Measurements from ENCODE around the gene GALR3. TPM values are rescaled to one million over a fixed set of nuclear protein-coding genes. Genes with fewer than 3 reads are reported as not detected.

GALR3 gene
- total and polyA plus RNA-seq, 2 of the 8 experiments (the other 6 are each of a cell fraction or from before 2014, with no cell fraction given) = 0.84 to 1.1 TPM

- Histone ChIP-seq H3K4me3 (ENCODE audit: extremely low read depth in 1 of 4, insufficient read depth in 2 of 4, low read depth in 3 of 4, low read length in 4 of 4) (no peak overlapping the region), H3K27me3 (replicated peaks in 1 of 4; ENCODE audit: control insufficient read depth in 3 of 4, extremely low read depth in 1 of 4, insufficient read depth in 3 of 4, low read length in 3 of 4) (peaks cover 0 to 17% (median 7%) of the 10 kb centered on the region in 4 experiments; a peak in 3 of 7 replicates), H3K4me2 (ENCODE audit: insufficient read depth in 1 of 2, low read depth in 2 of 2, low read length in 2 of 2) (no peak overlapping the region), H2AK5ac (ENCODE audit: low read depth, low read length) (no peak overlapping the region), H3K79me2 (ENCODE audit: control insufficient read depth in 1 of 2, insufficient read depth in 2 of 2, low read length in 2 of 2) (no peaks in the 10 kb centered on the region), H3K79me1 (ENCODE audit: low read depth, low read length) (no peaks in the 10 kb centered on the region), H4K8ac (ENCODE audit: extremely low read depth, insufficient read depth, low read length) (no peak overlapping the region; the same call in 1 of the 2 replicates), H2AFZ (ENCODE audit: low read length) (no peak overlapping the region), H2BK20ac (ENCODE audit: low read length) (no peak overlapping the region), H3K23ac (ENCODE audit: insufficient read length) (no peak overlapping the region), H2BK12ac (ENCODE audit: low read depth, low read length) (no peak overlapping the region), H3K18ac (ENCODE audit: extremely low read depth, low read length) (no peak overlapping the region), H3K56ac (replicated peaks; ENCODE audit: insufficient read length, low read depth, low read length) (no peak overlapping the region), H3K14ac (ENCODE audit: insufficient read length) (no peak overlapping the region), H4K20me1 (replicated peaks in 1 of 2; ENCODE audit: control insufficient read depth in 1 of 2, insufficient read depth in 2 of 2, low read length in 2 of 2) (no peaks in the 10 kb centered on the region), H3K4ac (replicated peaks; ENCODE audit: insufficient read length, low read depth, low read length) (no peak overlapping the region), H3K9me3 (ENCODE audit: insufficient read depth in 2 of 2, low read depth in 1 of 2, low read length in 1 of 2) (no peaks in the 10 kb centered on the region), H3K23me2 (ENCODE audit: low read depth, low read length) (no peaks in the 10 kb centered on the region), H3K36me3 (ENCODE audit: control insufficient read depth in 2 of 4, insufficient read depth in 4 of 4, low read length in 3 of 4) (peaks cover 0 to 2% (median 0%) of the 10 kb centered on the region in 4 experiments; a peak in 1 of 8 replicates), H2BK5ac (ENCODE audit: low read depth, low read length) (no peak overlapping the region), H4K5ac (ENCODE audit: insufficient read length, low read depth, low read length) (no peak overlapping the region), H3K9ac (replicated peaks in 1 of 4; ENCODE audit: extremely low read depth in 1 of 4, low read depth in 3 of 4, low read length in 3 of 4) (no peak overlapping the region), H3K4me1 (replicated peaks in 1 of 4; ENCODE audit: control insufficient read depth in 3 of 4, insufficient read depth in 4 of 4, low read length in 3 of 4) (peaks cover 0 to 2% (median 0%) of the 10 kb centered on the region in 4 experiments; a peak in 2 of 7 replicates), H3K27ac (ENCODE audit: low read depth, low read length) (no peak overlapping the region), H4K91ac (replicated peaks; ENCODE audit: insufficient read length, low read length) (no peak overlapping the region), H2BK15ac (ENCODE audit: low read length) (no peak overlapping the region), H2BK120ac (replicated peaks; ENCODE audit: low read depth, low read length) (no peak overlapping the region)
- ChIA-PET POLR2A (ENCODE audit: partially characterized antibody) (interaction anchor here (1.2 to 2.6 kb wide), 8 partner anchors 10 to 42 kb away, joined by 3 to 12 read pairs (median 4); no protein-coding TSS in a partner anchor), CTCF (ENCODE audit: partially characterized antibody) (interaction anchor here (1.3 to 3.5 kb wide), 5 partner anchors 10 to 117 kb away, joined by 3 to 14 read pairs (median 3); no protein-coding TSS in a partner anchor)
- FAIRE-seq (no peak), DNase-seq (ENCODE audit: low read depth in 1 of 2, low spot score in 2 of 2) (no peak)
- WGBS, 2 experiments (ENCODE audit: extremely low coverage in 1 of 2, insufficient coverage in 1 of 2, insufficient read length in 1 of 2, insufficient replicate concordance in 2 of 2, low coverage in 1 of 2, low lambda C conversion rate in 2 of 2, missing lambda C conversion rate in 1 of 2) = 95% methylated on average over 10 of the region's 10 CpGs; no CpG with 5 or more reads in 1 of the 2 experiments
- TF ChIP-seq EP300 (IDR thresholded peaks at IDR 0.05; ENCODE audit: borderline replicate concordance in 1 of 2, low read depth in 2 of 2, low read length in 2 of 2) = no peak
- TF ChIP-seq BACH1 (IDR thresholded peaks at IDR 0.05; ENCODE audit: low read length) = no peak
- TF ChIP-seq SRF (IDR thresholded peaks at IDR 0.05; ENCODE audit: low read depth, low read length) = no peak
- no peak for TF ChIP-seq GABPA (IDR thresholded peaks at IDR 0.05; ENCODE audit: borderline replicate concordance, insufficient read depth, low read length)
- no peak for TF ChIP-seq JUN (IDR thresholded peaks at IDR 0.05; ENCODE audit: low read depth, low read length)
- TF ChIP-seq NANOG (IDR thresholded peaks at IDR 0.05; ENCODE audit: insufficient read depth, low read depth, low read length, poor library complexity, severe bottlenecking) = no peak
- no peak for TF ChIP-seq PHF8 (conservative IDR thresholded peaks at IDR 0.05; ENCODE audit: low read depth, low read length)
These were observed 44.7 kb upstream of the GALR3 start for GRCh38 chr22:37778370-37779009.

All from H1 (cell line).